ENCODE measurements around the gene TTLL3. TPM values are rescaled to one million over a fixed set of nuclear protein-coding genes. Genes with fewer than 3 reads are reported as not detected.
A peak's percentile ranks its signal among the peaks of the same experiment; 100 is the strongest.
"Not testable (repeated sequence)": the region's sequence is repeated elsewhere in the genome, so short reads cannot be mapped to it uniquely, and the experiment has no call there.

TTLL3 gene
- polyA plus RNA-seq, 1 donor: 73.4 TPM

DNA sequence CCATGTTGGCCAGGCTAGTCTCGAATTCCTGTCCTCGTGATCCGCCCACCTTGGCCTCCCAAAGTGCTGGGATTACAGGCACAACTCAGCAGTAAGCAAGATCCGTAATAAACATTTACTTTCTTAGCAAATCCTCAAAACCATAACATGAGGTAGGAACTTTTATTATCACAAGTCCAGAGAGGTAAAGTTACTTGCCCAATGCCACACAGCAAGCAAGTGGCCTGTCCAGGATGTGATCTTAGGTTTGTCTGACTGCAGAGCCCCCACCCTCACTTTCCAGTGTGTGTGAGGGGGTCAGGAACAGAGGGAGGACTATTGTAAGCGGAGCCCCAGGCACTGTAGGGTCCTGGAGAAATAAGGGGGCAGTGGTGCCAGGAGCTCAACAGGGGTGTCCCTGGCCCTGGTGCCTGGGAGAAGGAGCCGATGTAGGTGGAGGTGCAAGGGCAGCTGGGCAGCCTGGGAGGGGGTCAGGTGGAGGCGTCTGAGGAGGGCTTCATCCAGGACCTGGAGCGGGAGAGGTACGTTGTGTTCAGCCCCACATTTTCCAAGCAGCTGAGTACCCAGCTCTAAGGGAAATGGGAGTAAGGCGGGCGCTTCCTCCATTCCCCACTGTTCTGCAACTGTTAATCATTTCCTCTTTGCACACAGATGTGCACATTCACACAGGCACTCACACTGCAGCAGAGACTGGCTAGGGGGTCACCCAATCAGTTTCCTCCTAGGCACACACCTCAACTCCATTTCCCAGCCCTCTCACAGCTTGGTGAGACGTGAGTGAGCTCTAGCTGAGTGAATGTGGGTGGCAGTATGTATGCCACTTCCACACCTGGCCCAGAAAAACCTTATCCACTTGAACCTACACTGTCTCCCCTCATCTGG lies 27.9 kb downstream of the TTLL3 start:
- no peak for DNase-seq

- no peak for DNase-seq
Observed at GRCh38 chr3:9838856-9839255, 28.8 kb downstream of the TTLL3 start.

DNA sequence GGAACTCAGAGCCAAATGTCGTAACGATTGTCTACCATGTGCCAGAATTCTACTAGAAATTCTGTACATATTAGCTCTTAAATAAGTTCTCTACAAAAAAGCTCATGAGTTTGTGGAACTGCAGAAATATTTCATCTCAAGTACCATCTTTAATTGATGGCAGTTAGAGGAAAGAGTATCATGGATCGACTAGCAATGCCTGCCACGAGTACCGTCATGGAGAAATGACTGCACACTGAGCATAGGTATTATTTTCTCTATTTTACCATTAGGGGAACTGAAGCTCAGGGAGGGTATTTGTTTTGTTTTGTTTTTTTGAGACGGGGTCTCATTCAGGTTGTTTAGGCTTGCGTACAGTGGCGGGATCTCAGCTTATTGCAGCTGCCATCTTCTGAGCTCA lies 31.0 kb downstream of the TTLL3 start:
- no peak for DNase-seq

DNA sequence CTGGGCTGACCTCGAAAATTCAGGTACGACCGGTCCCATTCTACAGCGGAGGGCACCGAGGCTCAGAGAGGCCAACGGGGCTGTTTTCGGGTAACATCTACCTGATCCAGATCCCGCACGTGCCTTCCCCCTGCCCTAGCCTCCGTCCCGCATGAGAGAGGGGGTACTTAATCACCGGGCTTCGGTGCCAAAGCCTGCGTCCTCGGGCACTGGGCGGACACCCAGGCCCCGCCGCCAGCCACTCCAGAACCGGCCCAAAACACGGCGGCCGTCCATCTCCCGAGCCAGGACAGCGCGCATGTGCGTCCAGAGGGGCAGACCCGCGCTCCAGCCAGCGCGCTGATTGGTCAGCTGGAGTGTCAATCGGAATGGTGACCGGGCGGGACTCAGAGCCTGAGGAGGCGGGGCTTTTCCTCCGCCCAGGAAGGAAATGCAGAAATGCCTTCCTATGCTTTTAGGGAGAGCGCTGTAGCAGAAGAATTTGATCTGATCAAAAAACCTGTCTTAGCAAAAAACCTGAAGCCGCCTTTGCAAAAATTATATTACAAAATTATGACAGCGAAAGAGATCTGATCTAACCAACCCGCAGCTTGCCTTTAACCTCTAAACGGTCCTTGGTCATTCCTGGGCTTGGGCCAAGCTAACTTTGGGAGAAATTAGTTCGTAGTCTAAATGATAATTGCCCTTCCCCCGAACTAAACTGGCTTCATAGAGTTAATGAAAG lies 33.8 kb downstream of the TTLL3 start, which contains the start of gene RPUSD3:
RPUSD3 (minus strand) TSS at position 294 of the 724 bp plus-strand sequence; CDS start at position 276, 18 bp downstream.
- peak; percentile 96 for DNase-seq

DNA sequence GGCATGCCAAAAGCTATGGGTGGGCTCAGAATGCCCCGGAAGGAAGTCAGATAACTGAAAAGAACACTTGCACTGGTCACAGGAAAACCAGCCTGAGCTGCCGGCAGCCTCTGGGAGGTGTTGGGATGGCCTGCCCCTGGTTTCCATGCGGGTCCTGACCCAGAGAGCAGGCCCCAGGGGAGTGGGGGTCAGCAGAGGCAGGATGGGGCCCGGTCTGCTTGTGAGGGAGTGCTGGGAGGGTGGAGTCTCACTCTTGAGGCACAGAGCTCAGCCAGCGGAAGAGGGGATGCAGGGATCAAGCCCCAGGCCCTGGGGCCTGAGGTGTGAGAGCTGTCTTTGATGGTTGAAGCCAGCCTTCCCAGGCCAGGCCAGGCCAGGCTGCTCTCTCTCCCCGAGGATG lies 36.2 kb downstream of the TTLL3 start:
- DNase-seq: no peak

GRCh38 chr3:9846931-9847488 lies 36.9 kb downstream of the TTLL3 start:
- no peak for DNase-seq

GRCh38 chr3:9847870-9848269 lies 37.8 kb downstream of the TTLL3 start:
- not testable (repeated sequence) for DNase-seq

DNA sequence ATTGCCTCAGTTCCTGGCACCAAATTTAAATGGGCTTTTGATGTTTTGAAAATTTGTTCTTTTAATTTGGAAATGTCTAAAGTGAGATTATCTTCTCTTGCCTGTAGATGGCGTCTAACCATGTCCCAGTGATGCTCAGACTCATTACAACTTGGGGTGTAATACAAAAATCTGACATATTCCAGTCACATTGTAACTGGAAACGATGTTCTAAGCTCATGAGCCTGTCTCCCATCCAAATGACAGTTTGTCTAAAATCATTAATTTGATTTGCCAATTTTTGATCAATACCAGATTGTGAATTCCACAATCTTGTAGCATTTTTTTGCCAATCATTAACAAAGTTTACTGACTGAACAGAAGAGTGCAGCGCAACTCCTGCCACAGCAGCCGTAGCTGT lies 38.8 kb downstream of the TTLL3 start:
- not testable (repeated sequence) for DNase-seq

GRCh38 chr3:9851383-9851782 lies 41.3 kb downstream of the TTLL3 start:
- not testable (repeated sequence) for DNase-seq

GRCh38 chr3:9851926-9852325 lies 41.9 kb downstream of the TTLL3 start:
- not testable (repeated sequence) for DNase-seq

DNA sequence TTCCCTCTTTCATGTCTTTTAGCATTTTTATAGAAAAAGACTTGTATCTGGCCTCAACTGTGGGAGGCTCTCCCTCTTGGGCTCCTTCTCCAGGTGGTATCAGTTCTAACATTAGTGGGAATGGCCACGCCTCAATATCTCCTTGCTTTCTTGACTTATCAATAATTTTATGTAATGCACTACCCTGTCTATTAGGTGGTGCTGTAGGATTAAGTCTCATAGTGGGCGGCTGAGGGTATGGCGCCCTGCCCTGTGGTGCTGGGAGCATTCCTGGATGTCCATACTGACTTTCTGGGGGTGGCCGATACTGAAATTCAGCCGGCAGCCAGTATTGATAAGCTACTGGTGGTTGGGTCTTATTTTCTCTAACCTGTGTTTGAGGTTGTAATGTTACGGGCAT lies 42.5 kb downstream of the TTLL3 start:
- DNase-seq: no peak

DNA sequence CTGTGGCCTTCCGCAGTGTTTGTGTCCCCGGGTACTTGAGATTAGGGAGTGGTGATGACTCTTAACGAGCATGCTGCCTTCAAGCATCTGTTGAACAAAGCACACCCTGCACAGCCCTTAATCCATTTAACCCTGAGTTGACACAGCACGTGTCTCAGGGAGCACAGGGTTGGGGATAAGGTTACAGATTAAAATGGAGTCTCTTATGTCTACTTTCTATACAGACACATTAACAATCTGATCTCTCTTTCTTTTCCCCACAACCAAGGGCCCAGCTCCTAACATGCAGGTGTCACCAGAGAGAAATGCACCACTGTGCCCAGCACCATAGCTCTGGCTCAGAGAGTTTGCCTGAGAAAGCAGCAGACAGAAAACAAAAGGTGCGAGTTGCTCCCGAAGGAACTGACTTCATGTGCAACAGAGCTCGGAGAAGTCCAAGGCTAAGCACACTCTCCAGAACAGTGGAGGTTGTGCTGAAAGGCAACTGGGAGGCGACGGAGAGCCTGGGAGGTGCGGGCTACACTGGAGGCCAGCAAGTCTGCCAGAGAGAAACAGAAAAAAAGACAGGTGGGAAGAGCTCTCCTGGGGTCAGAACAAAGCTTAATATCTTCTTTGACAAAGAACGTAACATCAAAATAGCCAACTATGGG lies 44.4 kb downstream of the TTLL3 start:
- not testable (repeated sequence) for DNase-seq

GRCh38 chr3:9855594-9855993 lies 45.5 kb downstream of the TTLL3 start:
- no peak for DNase-seq

GRCh38 chr3:9859530-9860025 lies 49.5 kb downstream of the TTLL3 start:
- no peak for DNase-seq

DNA sequence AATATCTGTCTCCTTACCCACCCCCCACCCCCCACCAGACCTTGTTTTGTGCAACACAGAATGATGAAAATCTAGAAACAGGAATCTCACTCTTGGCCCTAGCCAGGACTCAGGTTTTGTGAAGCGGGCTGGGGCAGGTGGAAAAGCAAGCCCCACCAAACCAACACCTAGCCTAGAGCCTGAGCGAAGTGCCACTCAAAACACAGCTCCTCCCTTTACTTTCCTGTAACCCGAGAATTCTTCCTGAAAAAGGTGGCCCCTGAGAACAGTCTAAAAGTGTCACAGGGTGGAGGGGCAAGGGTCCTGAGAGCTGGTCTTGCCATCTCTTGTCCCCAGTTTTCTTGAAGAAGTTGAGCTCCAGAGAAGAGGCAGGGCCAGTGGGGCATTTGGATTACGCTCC lies 51.1 kb downstream of the TTLL3 start:
- DNase-seq: no peak

DNA sequence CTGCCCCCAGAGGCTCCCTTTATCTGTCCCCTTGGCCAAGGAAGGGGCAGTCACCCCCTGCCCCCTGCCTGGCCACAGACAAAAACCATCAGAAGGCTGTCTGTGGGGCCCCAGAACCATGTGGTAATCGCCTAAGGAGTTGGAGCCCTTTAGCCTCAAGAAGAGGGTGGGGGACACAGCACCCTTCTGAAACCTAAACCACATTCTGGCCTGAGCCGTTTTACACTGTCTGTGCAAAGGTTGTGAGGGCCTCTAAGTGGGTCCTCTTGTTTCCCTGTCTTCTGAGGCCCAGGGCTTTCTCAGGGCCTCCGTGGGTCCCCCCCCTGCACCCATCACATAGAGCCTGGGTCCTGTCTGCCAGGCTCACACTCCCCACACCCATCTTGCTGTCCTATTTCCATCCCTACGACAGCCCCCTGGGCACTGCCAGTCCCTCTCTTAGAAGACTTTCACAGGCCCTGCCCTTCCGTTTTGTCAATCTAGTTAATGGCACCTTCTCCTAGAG lies 51.6 kb downstream of the TTLL3 start:
- DNase-seq: no peak

DNA sequence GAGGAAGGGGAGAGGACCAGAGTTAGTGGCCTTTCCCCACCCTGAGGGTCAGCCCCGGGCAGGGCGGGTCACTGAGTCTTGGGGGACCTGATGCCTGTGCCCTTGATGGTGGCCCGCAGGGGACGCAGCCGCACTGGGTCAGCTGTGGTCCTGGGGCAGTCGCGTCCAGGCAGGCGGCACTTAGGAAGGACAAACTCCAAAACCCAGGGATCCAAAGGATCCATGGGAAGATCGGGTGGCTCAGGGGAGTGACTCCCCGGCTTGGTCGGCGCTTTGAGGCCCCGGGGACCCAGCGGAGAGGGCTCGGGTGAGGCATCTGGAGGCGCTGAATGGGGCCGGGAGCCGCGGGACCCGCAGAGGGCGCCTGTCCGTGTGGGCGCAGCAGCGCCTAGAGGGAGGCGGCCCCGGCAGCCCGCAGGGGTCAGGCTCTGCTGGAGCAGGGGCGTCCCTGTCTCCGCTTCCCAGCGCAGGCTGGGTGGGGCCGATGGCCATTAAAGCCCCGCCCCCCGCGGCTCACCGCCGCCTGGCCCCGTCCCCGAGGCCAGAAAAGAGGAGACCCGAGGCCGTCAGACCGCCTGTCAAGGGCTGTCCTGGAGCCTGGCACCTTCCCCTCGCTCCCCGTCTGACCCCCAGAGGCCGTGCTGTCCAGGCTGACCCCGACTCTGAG lies 52.5 kb downstream of the TTLL3 start:
- peak; percentile 48 for DNase-seq

GRCh38 chr3:9863058-9863772 lies 53.2 kb downstream of the TTLL3 start:
- DNase-seq: no peak

DNA sequence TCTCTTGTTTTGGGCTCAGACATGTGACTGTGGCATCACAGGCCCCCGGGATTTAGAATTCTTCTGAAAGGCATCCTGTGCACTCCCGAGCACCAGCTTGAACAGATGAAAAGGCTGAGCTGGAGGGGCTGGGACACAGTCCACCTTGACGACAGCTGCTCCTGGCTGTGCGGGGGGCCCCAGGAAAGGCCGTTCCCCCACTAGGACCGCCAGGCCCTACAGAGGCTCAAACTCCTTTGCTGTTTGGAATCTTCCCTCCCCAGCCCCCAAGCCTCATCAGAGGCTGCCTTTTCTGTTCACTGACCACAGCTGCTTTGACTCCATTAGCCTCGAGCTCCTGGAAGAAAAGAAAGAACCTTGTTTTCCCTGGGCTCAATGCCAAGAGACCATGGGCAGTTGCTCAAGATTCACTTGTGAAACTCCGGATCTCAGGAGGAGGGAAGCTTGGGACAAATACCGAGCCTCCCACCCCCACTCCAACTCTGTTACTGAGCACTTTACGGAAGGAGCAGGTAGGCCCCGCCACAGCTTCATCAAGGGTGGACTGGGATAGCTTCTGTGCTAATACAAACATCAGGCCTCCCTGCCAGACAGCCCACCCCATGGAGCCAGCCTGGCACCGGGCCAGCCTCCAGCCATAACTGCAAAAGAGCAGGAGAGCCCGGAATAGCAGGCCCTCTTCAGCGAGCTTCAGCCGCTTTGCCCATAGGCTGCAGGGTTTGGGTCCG lies 54.3 kb downstream of the TTLL3 start:
- peak; percentile 60 for DNase-seq

GRCh38 chr3:9865125-9865637 lies 55.1 kb downstream of the TTLL3 start:
- not testable (repeated sequence) for DNase-seq
